ENCODE results near the gene CNTNAP5.
A peak's percentile ranks its signal among the peaks of the same experiment; 100 is the strongest.

- TF ChIP-seq CTCF (IDR thresholded peaks at IDR 0.05; ENCODE audit: low read depth, low read length) (peak; percentile 78), POLR2A (IDR thresholded peaks at IDR 0.05; ENCODE audit: extremely low read depth, insufficient read length) (no peak), MAX (IDR thresholded peaks at IDR 0.05; ENCODE audit: low read depth, low read length) (no peak), MYC (IDR thresholded peaks at IDR 0.05; ENCODE audit: low read depth, low read length) (no peak)
Measured at GRCh38 chr2:124804014-124804940, 779.2 kb downstream of the CNTNAP5 start.
